ELF-1 (cell line): ENCODE measurements around the gene VPS4B.
A peak's percentile ranks its signal among the peaks of the same experiment; 100 is the strongest.
"Not testable (repeated sequence)": the region's sequence is repeated elsewhere in the genome, so short reads cannot be mapped to it uniquely, and the experiment has no call there.

ENCODE experiments used
- DNase-seq: peaks from one replicate; pipeline ENCODE4 v3.0.0-alpha.2; 2016; ENCODE audit warnings: low read depth, low spot score

Gene VPS4B

GRCh38 chr18:63422087-63422863 is at the start of gene VPS4B:
VPS4B (minus strand) TSS chr18:63422476; CDS start chr18:63422259, 217 bp downstream.
- peak; percentile 100 for DNase-seq

GRCh38 chr18:63470751-63471150 is 48.5 kb upstream of the VPS4B start:
- DNase-seq: no peak

DNA sequence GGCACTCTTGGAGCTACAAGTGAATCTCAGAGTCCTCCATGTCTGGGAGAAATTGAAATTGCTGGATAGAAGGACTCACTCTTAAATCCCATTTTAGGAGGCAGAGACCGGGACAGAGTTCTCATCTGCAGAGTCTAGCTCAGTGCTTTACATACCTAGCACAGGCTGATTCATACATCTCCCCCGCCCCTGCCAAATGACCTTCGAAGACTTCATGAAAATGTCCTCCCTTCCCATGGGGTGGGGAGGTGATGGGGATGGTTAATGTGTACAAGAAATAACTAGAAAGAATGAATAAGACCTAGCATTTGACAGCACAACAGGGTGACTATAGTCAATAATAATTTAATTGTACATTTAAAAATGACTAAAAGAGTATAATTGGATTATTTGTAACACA is 46.3 kb upstream of the VPS4B start:
- no peak for DNase-seq

DNA sequence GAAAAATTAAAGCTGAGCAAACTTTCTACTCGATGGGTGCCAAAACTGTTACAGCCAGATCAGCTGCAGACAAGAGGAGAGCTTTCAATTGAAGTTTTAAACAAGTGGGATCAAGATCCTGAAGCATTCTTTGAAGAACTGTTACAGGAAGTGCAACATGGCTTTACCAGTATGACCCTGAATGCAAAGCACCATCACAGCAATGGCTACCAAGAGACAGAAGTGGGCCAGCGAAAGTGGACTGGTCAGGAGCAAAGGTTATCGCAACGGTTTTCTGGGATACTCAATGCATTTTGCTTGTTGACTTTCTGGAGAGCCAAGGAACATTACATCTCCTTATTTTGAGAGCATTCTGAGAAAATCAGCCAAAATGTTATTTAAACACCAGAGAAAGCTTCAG is 45.4 kb upstream of the VPS4B start:
- no peak for DNase-seq

GRCh38 chr18:63465059-63465458 is 42.8 kb upstream of the VPS4B start:
- DNase-seq: no peak

DNA sequence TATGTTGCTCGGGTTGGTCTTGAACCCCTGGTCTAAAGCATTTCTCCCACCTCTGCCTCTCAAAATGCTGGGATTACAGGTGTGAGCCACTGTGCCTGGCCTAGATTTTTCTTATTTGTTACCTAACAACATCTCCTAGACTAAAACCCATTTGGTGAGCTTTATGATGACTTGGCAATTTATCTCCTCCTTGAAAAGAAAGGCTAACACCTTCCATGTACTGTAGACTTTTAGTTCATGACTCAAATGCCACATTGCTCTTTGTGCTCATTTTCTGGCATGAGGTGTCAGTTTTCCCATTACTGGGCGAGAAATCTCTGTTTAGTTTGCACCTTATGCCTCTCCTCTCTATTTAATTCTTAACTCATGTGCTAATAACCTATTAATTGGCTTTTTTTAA is 42.2 kb upstream of the VPS4B start:
- DNase-seq: no peak

DNA sequence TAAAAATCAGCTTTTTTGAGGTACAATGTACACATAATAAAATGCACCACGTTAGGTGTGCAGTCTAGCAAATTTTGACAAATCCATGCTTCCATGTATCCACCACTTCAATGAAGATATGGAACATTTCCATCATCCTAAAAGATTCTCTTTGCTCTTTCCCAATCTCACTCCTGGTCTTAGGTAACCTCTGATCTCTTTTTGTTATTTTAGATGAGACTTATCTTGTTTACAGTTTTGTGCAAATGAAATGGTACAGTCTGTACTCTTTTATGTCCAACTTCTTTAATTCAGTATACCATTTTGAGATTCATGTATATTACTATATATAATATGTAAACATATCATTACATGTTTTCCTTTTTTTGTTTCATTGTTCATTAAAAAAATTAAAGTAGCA is 38.1 kb upstream of the VPS4B start:
- DNase-seq: no peak

GRCh38 chr18:63457977-63458376 is 35.7 kb upstream of the VPS4B start:
- no peak for DNase-seq

DNA sequence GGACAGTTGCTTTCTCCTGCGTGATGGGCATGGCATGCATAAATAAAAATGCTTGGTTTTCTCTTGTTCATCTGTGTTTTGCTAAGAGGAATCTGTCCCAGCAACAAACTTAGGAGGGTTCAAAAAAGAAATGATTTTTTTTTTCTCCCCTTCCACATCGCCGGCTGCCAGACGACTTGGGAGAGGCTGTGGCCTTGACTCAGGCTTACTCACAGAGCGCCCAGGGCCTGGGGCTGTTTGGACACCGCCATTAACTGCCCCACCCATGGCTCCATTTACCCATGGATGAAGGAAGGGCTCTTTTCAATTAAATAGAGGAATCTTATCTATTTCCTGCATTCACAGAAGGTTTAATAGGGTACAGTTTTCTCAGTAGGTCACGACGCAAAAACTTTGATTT is 32.2 kb upstream of the VPS4B start:
- no peak for DNase-seq

- not testable (repeated sequence) for DNase-seq
These were observed 30.5 kb upstream of the VPS4B start for GRCh38 chr18:63452751-63453150.

DNA sequence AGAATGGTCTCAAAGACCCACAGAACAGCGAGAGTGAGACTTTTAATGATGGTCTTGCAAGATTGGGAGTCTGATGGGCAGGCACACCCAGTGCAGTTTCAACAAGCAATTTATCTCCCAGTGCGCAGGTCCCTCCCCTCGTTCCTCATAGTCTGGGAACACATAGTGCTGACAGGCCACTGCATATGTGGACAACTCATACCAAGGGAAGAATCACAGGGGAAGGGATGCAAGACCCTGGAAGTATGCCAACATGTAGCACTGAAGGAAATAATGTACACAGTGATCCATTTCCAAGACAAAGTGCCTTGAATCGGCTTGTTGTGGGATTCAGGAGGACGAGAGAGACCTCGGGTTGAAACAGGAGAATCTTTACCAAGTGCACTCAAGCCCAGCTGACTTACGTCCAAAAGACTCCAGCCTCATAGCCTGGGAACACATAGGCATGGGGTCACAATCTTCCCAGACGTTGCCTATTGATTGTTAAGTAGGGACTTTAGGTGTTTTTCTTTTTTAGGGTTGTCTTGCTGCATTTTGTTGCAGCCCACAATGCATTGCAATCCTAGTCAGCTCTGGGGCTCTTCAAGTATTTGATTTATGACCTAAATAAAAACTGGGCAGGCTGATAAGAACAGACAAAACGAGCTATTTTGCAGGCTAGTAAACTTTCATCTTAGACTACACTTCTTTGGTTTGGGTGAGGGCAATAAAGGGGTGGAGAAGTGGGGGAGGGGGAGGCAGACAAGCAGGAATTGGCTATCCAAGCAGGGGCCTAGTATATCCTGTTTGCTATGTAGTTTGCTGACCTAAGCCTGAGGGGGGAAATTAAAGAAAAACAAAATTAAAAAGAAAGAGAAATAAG is 29.8 kb upstream of the VPS4B start:
- no peak for DNase-seq

DNA sequence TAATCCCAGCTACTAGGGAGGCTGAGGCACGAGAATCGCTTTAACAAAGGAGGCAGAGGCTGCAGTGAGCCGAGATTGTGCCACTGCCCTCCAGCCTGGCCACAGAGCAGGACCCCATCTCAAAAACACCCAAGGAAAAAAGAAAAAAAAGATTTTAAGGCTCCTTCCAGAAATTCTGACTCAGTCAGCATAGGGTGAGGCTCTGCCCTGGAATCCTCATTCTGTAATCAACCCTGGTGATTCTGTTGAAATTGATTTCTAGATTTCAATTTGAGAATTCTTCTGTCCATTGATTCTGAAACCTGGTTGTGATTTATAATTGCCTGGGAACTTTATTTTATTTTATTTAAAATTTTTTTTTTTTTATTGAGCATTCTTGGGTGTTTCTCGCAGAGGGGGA is 27.1 kb upstream of the VPS4B start:
- no peak for DNase-seq

- DNase-seq: no peak
These were observed 24.8 kb upstream of the VPS4B start for GRCh38 chr18:63447066-63447465.

GRCh38 chr18:63446266-63446665 is 24.0 kb upstream of the VPS4B start:
- DNase-seq: no peak

DNA sequence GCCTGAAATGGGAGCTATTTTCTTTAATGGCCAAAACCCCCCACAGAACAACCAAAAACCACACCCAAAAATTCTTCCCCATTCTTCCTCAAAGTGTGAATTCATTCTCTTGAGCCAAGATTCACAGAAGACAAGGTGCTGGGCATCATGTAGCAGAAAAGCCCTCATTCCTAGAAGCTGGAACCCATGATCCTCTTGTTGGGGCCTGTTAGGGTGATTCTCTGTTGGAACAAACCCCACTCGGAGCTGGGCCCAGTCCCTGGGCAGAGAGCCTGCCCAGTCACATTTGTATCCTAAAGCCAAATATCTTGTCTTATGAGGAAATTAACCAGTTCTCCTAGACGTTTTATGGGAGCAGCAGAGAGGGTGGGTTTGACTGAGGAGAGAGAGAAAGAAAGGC is 22.8 kb upstream of the VPS4B start:
- no peak for DNase-seq

GRCh38 chr18:63444580-63444979 is 22.3 kb upstream of the VPS4B start:
- DNase-seq: no peak

GRCh38 chr18:63443829-63444228 is 21.6 kb upstream of the VPS4B start:
- DNase-seq: no peak

DNA sequence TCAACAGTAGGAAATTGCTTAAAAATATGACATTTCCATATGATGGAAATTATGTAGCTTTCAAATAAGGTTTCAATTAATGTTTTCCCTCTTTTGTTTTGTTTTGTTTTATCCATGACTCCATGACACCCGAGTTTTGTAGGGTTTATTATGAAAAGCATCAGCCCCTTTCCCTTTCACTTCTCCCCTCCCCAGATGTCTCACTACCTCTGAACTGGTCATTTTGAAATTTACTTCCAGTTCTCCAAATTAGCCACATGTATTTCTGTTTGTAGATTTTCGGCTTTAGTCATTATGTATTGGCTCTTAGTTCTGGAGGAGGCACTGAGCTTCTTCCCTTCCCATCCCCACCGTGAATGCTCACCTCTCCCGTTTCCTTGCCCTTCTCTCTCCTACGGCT is 18.6 kb upstream of the VPS4B start:
- no peak for DNase-seq

DNA sequence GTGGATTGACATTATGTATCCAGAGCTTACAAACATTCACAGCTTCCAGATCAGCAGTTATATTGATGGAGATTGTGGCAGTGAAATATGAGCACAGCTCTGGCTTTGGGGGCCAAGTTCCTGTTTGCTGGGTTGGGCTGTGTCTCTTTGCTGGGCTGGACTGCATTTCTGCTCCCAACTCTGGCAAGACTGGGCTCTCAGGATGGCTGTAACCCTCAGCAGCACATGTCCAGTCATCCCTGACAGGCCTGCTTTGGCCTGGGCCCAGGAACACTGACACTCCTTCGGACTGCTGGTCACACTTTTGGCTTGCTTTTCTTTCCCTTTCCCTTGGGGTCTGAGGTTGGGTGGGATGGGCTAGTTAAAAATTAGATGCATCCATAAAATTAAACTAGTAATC is 17.9 kb upstream of the VPS4B start:
- DNase-seq: no peak

- DNase-seq: peak; percentile 80
These were observed 17.1 kb upstream of the VPS4B start for GRCh38 chr18:63439334-63439733.

- DNase-seq: no peak
These were observed 15.9 kb upstream of the VPS4B start for GRCh38 chr18:63438181-63438580.

GRCh38 chr18:63433334-63433866 is 11.1 kb upstream of the VPS4B start:
- no peak for DNase-seq

DNA sequence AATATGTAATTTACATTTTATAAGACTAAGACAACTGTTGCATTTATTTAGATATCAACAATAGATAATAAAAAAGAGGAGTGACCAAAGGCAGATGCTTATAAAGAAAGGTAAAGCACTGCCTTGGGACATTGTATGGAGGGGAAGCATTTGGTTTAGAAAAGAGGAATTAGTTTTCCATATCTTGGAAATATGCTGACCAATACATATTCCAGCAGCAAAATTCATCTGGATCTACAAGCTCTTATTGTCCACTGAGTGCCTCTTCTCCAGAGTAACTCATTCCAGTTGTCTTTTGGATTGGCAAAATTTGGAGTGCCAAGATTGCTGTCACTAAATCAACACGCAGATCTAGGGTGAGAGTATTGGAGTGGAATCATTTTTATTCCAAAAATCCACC is 8.9 kb upstream of the VPS4B start:
- no peak for DNase-seq
